Measurements from ENCODE around the gene RAVER1.
A peak's percentile ranks its signal among the peaks of the same experiment; 100 is the strongest.
"Not testable (repeated sequence)": the region's sequence is repeated elsewhere in the genome, so short reads cannot be mapped to it uniquely, and the experiment has no call there.

Gene RAVER1

GRCh38 chr19:10332965-10333757 lies at the start of gene RAVER1:
Gene RAVER1 (minus strand): TSS chr19:10333529. CDS start chr19:10333507, 22 bp downstream.
- DNase-seq (ENCODE audit: low spot score), result peak; percentile 97

- DNase-seq (ENCODE audit: low spot score), result not testable (repeated sequence)
Measured at GRCh38 chr19:10383223-10383499, 49.8 kb upstream of the RAVER1 start.

- DNase-seq (ENCODE audit: low spot score), result peak; percentile 98
Measured at GRCh38 chr19:10380313-10381102, 47.2 kb upstream of the RAVER1 start, which contains the start of gene TYK2. Gene TYK2 (minus strand): TSS chr19:10380572. CDS start chr19:10378406, 2,166 bp downstream.

GRCh38 chr19:10379880-10380312 lies 46.6 kb upstream of the RAVER1 start:
- DNase-seq (ENCODE audit: low spot score), result peak; percentile 28

- DNase-seq (ENCODE audit: low spot score), result no peak
Measured at GRCh38 chr19:10378124-10378523, 44.8 kb upstream of the RAVER1 start.

- not testable (repeated sequence) for DNase-seq (ENCODE audit: low spot score)
Measured at GRCh38 chr19:10377140-10377640, 43.9 kb upstream of the RAVER1 start.

GRCh38 chr19:10374931-10375330 lies 41.6 kb upstream of the RAVER1 start:
- DNase-seq (ENCODE audit: low spot score), result no peak

- DNase-seq (ENCODE audit: low spot score), result no peak
Measured at GRCh38 chr19:10372690-10373089, 39.4 kb upstream of the RAVER1 start.

GRCh38 chr19:10368101-10368803 lies 34.9 kb upstream of the RAVER1 start:
- DNase-seq (ENCODE audit: low spot score), result no peak

- DNase-seq (ENCODE audit: low spot score), result not testable (repeated sequence)
Measured at GRCh38 chr19:10366950-10367512, 33.7 kb upstream of the RAVER1 start.

GRCh38 chr19:10365518-10365917 lies 32.2 kb upstream of the RAVER1 start:
- no peak for DNase-seq (ENCODE audit: low spot score)

GRCh38 chr19:10364644-10365043 lies 31.3 kb upstream of the RAVER1 start:
- no peak for DNase-seq (ENCODE audit: low spot score)

GRCh38 chr19:10363789-10364281 lies 30.5 kb upstream of the RAVER1 start:
- no peak for DNase-seq (ENCODE audit: low spot score)

- no peak for DNase-seq (ENCODE audit: low spot score)
Measured at GRCh38 chr19:10362259-10362658, 28.9 kb upstream of the RAVER1 start.

GRCh38 chr19:10361569-10362011 lies 28.3 kb upstream of the RAVER1 start:
- no peak for DNase-seq (ENCODE audit: low spot score)

GRCh38 chr19:10356431-10356830 lies 23.1 kb upstream of the RAVER1 start:
- DNase-seq (ENCODE audit: low spot score), result no peak

- no peak for DNase-seq (ENCODE audit: low spot score)
Measured at GRCh38 chr19:10353793-10354391, 20.6 kb upstream of the RAVER1 start.

- DNase-seq (ENCODE audit: low spot score), result no peak
Measured at GRCh38 chr19:10352764-10353671, 19.7 kb upstream of the RAVER1 start.

- no peak for DNase-seq (ENCODE audit: low spot score)
Measured at GRCh38 chr19:10346509-10346908, 13.2 kb upstream of the RAVER1 start.

- no peak for DNase-seq (ENCODE audit: low spot score)
Measured at GRCh38 chr19:10344780-10345179, 11.5 kb upstream of the RAVER1 start.

All from putamen (tissue), 1 donor.